Mucosa of rectum (tissue), 2 donors: ENCODE measurements around the gene ANO9.

Source experiments
- H3K27ac ChIP-seq, 2 donors: one replicate each; pipeline ENCODE4 v1.7.0; 2013; ENCODE audit warnings: inconsistent platforms in 2 of 2, low read depth in 2 of 2, low read length in 2 of 2
- H3K27me3 ChIP-seq, 2 donors: one replicate each; pipeline ENCODE4 v1.7.0; 2013; ENCODE audit warnings: low read length in 2 of 2; ENCODE audit not compliant: control insufficient read depth in 2 of 2, insufficient read depth in 2 of 2
- H3K36me3 ChIP-seq, 2 donors: one replicate each; pipeline ENCODE4 v1.7.0; 2013; ENCODE audit warnings: low read length in 2 of 2; ENCODE audit not compliant: control insufficient read depth in 2 of 2, insufficient read depth in 2 of 2
- H3K4me1 ChIP-seq, 2 donors: one replicate each; pipeline ENCODE4 v1.7.0; 2013; ENCODE audit warnings: low read length in 2 of 2, mild to moderate bottlenecking in 1 of 2; ENCODE audit not compliant: control insufficient read depth in 2 of 2, insufficient read depth in 2 of 2
- H3K4me3 ChIP-seq, 2 donors: one replicate each; pipeline ENCODE4 v1.7.0; 2013; ENCODE audit warnings: low read length in 2 of 2
- H3K9ac ChIP-seq, 2 donors: one replicate each; pipeline ENCODE4 v1.7.0; 2013; ENCODE audit warnings: low read length in 2 of 2, low read depth in 1 of 2, mild to moderate bottlenecking in 1 of 2
- H3K9me3 ChIP-seq, 2 donors: one replicate each; pipeline ENCODE4 v1.7.0; 2013; ENCODE audit warnings: low read length in 2 of 2; ENCODE audit not compliant: control insufficient read depth in 2 of 2
- donor health status: healthy.
- donor health status: Normal muscosa, but diverticular disease.

The ANO9 gene

DNA sequence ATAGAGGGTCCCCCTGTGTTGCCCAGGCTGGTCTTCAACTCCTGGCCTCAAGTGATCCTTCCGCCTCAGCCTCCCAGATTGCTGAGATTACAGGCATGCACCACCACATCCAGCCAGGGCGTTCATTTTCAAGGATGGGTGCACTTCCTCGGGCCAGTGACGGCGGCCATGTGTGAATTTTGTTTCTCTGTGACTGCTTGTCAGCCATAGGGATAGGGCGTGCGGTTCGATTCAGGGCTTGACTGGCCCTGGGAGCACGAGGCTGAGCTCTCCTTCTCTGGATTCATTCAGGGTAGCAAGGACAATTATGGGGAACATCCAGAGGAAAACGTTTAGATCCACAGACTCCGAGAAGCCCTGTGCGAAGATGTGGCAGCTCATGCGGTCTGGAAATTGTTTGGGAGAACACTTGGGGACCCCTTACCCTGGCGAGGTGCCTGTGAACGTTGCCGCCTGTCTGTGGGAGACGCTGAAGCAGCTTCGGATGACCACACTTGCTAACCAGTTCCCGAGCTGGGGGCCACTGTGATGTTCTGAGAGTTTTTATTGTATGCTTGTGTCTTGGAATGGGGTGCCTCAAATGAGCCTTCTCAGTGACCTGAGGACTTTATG, 11.2 kb upstream of the ANO9 start:
- no peak overlapping the region for H3K27ac ChIP-seq
- no peak overlapping the region for H3K9ac ChIP-seq
- peaks cover 8 to 11% of the 10 kb centered on the region in 2 donors for H3K36me3 ChIP-seq
- no peak overlapping the region for H3K4me3 ChIP-seq
- no peaks in the 10 kb centered on the region for H3K27me3 ChIP-seq
- H3K4me1 ChIP-seq, result peaks cover 20 to 24% of the 10 kb centered on the region in 2 donors
- no peaks in the 10 kb centered on the region for H3K9me3 ChIP-seq

DNA sequence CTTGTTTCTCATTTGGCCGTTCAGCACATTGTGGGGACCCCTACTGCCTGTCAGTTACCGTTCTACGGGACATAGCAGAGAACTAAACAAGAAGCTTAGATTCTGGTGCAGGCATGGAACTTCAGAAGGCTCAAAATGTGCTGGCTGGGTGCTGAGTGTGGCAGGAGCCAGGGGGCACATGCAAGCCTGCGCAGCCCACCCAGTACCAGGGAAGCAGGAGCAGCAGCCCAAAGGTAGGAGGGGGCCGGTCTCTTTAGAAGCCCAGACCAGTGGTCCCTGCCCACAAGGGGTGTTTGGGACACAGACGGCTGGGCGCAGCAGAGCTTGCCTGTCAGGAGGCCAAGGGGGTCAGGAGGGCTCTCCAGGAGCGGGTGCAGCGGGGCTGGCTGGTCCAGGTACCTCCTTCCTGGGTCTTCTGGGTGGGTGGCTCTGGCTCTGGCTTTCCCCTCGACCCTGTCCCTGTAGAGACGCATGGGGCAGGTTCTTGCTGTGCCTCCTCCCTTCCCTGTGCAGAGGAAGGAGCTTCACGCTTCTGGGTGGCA, 10.5 kb upstream of the ANO9 start:
- Histone ChIP-seq H3K4me1 (peaks cover 20 to 24% of the 10 kb centered on the region in 2 donors), H3K36me3 (peaks cover 8 to 9% of the 10 kb centered on the region in 2 donors), H3K4me3 (no peak overlapping the region), H3K9ac (no peak overlapping the region), H3K27me3 (no peaks in the 10 kb centered on the region), H3K9me3 (no peaks in the 10 kb centered on the region), H3K27ac (no peak overlapping the region)

DNA sequence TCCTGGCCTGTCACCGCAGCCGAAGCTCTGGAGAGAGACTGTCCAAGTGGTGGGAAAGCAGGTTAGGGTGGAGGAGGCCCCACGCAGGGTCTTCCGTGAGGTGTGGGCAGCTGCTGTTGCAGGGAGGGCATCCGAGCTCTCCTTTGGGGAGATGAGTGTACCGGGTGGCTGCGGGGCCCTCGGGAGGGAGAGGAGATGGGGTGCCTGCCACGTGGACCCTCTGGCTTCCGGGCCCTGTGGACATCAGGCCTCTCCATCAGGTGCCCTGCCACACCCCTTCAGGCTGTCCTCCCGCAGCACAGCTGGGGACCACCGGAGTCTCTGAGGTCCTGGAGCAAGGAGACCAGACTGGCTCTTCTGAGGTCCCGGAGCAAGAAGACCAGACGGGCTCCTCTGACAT, 9.9 kb upstream of the ANO9 start:
- H3K27me3 ChIP-seq, result no peaks in the 10 kb centered on the region
- H3K9me3 ChIP-seq, result no peaks in the 10 kb centered on the region
- H3K9ac ChIP-seq, result peak overlapping the region in 1 of 2 donors; percentile 92
- peaks cover 8 to 9% of the 10 kb centered on the region in 2 donors for H3K36me3 ChIP-seq
- peak overlapping the region; percentile 75 to 77 for H3K4me3 ChIP-seq
- no peak overlapping the region for H3K27ac ChIP-seq
- H3K4me1 ChIP-seq, result peaks cover 23 to 28% of the 10 kb centered on the region in 2 donors

- Histone ChIP-seq H3K4me3 (peak overlapping the region; percentile 75 to 77), H3K27me3 (no peaks in the 10 kb centered on the region), H3K9me3 (no peaks in the 10 kb centered on the region), H3K9ac (peak overlapping the region; percentile 74 to 92), H3K4me1 (peaks cover 31 to 34% of the 10 kb centered on the region in 2 donors), H3K27ac (peak overlapping the region; percentile 65 to 79), H3K36me3 (peaks cover 8 to 9% of the 10 kb centered on the region in 2 donors)
These were observed 9.1 kb upstream of the ANO9 start for GRCh38 chr11:450809-451451.

- Histone ChIP-seq H3K27me3 (no peaks in the 10 kb centered on the region), H3K4me1 (peaks cover 39 to 41% of the 10 kb centered on the region in 2 donors), H3K4me3 (peak within 1 kb of the TSS; percentile 75 to 77)
These were observed 8.3 kb upstream of the ANO9 start, which contains the start of gene PTDSS2 for GRCh38 chr11:449889-450808. Gene PTDSS2, plus strand, starts transcription at chr11:450279. Its CDS starts 177 bp downstream, at chr11:450456.

DNA sequence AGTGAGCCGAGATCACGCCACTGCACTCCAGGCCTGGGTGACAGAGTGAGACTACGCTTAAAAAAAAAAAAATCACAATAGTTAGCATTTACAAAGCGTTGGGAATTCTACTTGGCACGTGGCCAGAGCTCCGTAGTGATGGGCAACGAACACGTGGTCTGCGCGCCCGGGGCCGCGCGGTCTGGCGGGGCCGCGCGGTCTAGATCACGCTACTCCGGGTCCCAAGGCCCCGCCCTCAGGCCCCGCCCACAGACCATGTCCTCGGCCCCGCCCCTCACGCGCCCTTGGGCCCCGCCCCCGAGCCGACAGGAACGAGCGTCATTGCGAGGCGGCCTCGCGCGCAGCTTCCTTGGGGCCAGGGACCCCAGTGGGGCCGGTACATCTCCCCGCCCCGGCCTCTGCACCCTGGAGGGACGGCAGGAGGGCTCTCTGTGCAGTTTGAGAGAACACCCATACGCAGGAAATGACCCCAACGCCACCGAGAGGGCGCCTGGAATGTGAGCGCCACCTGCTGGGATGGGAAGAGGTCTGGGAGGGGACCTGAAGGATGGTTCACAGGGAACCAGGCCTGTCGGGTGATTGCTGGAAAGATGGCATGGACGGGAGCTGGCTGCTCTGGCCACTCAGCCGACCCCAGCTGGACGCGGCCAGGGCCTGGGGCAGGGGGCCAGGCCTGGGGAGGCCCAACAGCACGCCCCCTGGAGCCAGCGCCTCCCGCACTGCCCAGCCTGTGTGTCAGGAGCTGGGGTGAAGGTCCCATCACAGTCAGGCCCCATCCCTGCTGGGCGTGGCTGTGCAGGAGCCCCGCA, 6.3 kb upstream of the ANO9 start:
- H3K36me3 ChIP-seq, result peaks cover 0 to 3% of the 10 kb centered on the region in 2 donors
- no peaks in the 10 kb centered on the region for H3K27me3 ChIP-seq
- H3K9ac ChIP-seq, result peak overlapping the region; percentile 47 to 85
- no peaks in the 10 kb centered on the region for H3K9me3 ChIP-seq
- H3K27ac ChIP-seq, result peak overlapping the region; percentile 95 to 99
- peak overlapping the region; percentile 62 to 82 for H3K4me3 ChIP-seq
- peaks cover 51 to 55% of the 10 kb centered on the region in 2 donors for H3K4me1 ChIP-seq

More at GRCh38 chr11:449889-450808, 8.3 kb upstream of the ANO9 start, which contains the start of gene PTDSS2:
- Histone ChIP-seq H3K9me3 (no peaks in the 10 kb centered on the region), H3K9ac (peak within 1 kb of the TSS; percentile 74 to 92), H3K36me3 (peaks cover 7 to 9% of the 10 kb centered on the region in 2 donors), H3K27ac (peak within 1 kb of the TSS; percentile 77 to 79)

- Histone ChIP-seq H3K27me3 (no peaks in the 10 kb centered on the region), H3K36me3 (no peaks in the 10 kb centered on the region), H3K9ac (peak overlapping the region; percentile 48 to 72), H3K9me3 (no peaks in the 10 kb centered on the region), H3K27ac (peak overlapping the region; percentile 84 to 94), H3K4me3 (no peak overlapping the region), H3K4me1 (peaks cover 56 to 57% of the 10 kb centered on the region in 2 donors)
These were observed 5.1 kb upstream of the ANO9 start for GRCh38 chr11:446891-447290.

- no peaks in the 10 kb centered on the region for H3K9me3 ChIP-seq
- H3K27ac ChIP-seq, result peak overlapping the region; percentile 84 to 94
- H3K9ac ChIP-seq, result peak overlapping the region; percentile 48 to 72
- H3K27me3 ChIP-seq, result no peaks in the 10 kb centered on the region
- H3K4me3 ChIP-seq, result peak overlapping the region; percentile 10 to 44
- H3K36me3 ChIP-seq, result no peaks in the 10 kb centered on the region
- H3K4me1 ChIP-seq, result peaks cover 48 to 55% of the 10 kb centered on the region in 2 donors
These were observed 4.2 kb upstream of the ANO9 start for GRCh38 chr11:445765-446588.
